ENCODE data around the gene KCNQ5.

KCNQ5 gene

GRCh38 chr6:72770959-72771358 is 149.1 kb downstream of the KCNQ5 start:
- no peak overlapping the region for H3K27ac ChIP-seq (ENCODE audit: low read depth, low read length, poor library complexity, severe bottlenecking)
- H3K9me2 ChIP-seq (ENCODE audit: low read depth, low read length), result no peaks in the 10 kb centered on the region
- no peak overlapping the region for H3K9ac ChIP-seq (ENCODE audit: low read length)
- H3K4me1 ChIP-seq (ENCODE audit: insufficient read depth, low read length, severe bottlenecking), result peaks cover 25% of the 10 kb centered on the region
- H4K20me1 ChIP-seq (ENCODE audit: insufficient read depth, low read length), result no peaks in the 10 kb centered on the region
- no peak for TF ChIP-seq CTCF (IDR thresholded peaks at IDR 0.05; ENCODE audit: low read length)
- TF ChIP-seq EZH2 (IDR thresholded peaks at IDR 0.05; ENCODE audit: borderline replicate concordance, low read length), result no peak
- H3K27me3 ChIP-seq (ENCODE audit: insufficient read depth, low read length), result no peaks in the 10 kb centered on the region
- no peak overlapping the region for H2AFZ ChIP-seq (ENCODE audit: low read length)
- no peaks in the 10 kb centered on the region for H3K9me3 ChIP-seq (ENCODE audit: low read length)
- peaks cover 7% of the 10 kb centered on the region for H3K79me2 ChIP-seq (ENCODE audit: insufficient read depth, low read length)
- H3K4me3 ChIP-seq (ENCODE audit: low read depth, low read length, poor library complexity, severe bottlenecking), result no peak overlapping the region
- H3K4me2 ChIP-seq (ENCODE audit: low read length), result no peak overlapping the region
- no peaks in the 10 kb centered on the region for H3F3A ChIP-seq (ENCODE audit: insufficient read depth, low read length)
- H3K36me3 ChIP-seq (ENCODE audit: insufficient read depth, low read length), result no peaks in the 10 kb centered on the region

GRCh38 chr6:72776456-72776855 is 154.6 kb downstream of the KCNQ5 start:
- peaks cover 2% of the 10 kb centered on the region; the same call in 1 of the 2 replicates for H3K79me2 ChIP-seq (ENCODE audit: insufficient read depth, low read length)
- no peaks in the 10 kb centered on the region for H3K36me3 ChIP-seq (ENCODE audit: insufficient read depth, low read length)
- H3K4me1 ChIP-seq (ENCODE audit: insufficient read depth, low read length, severe bottlenecking), result no peaks in the 10 kb centered on the region
- H3K4me3 ChIP-seq (ENCODE audit: low read depth, low read length, poor library complexity, severe bottlenecking), result no peak overlapping the region
- no peak overlapping the region for H3K27ac ChIP-seq (ENCODE audit: low read depth, low read length, poor library complexity, severe bottlenecking)
- no peak overlapping the region for H2AFZ ChIP-seq (ENCODE audit: low read length)
- no peak overlapping the region for H3K4me2 ChIP-seq (ENCODE audit: low read length)
- H3K27me3 ChIP-seq (ENCODE audit: insufficient read depth, low read length), result no peaks in the 10 kb centered on the region
- no peaks in the 10 kb centered on the region for H3F3A ChIP-seq (ENCODE audit: insufficient read depth, low read length)
- H3K9ac ChIP-seq (ENCODE audit: low read length), result no peak overlapping the region
- H3K9me3 ChIP-seq (ENCODE audit: low read length), result no peaks in the 10 kb centered on the region
- TF ChIP-seq EZH2 (IDR thresholded peaks at IDR 0.05; ENCODE audit: borderline replicate concordance, low read length) (no peak), CTCF (IDR thresholded peaks at IDR 0.05; ENCODE audit: low read length) (no peak)
- no peaks in the 10 kb centered on the region for H4K20me1 ChIP-seq (ENCODE audit: insufficient read depth, low read length)
- H3K9me2 ChIP-seq (ENCODE audit: low read depth, low read length), result no peaks in the 10 kb centered on the region

GRCh38 chr6:72781624-72782023 is 159.8 kb downstream of the KCNQ5 start:
- Histone ChIP-seq H3K9ac (ENCODE audit: low read length) (no peak overlapping the region), H3K4me2 (ENCODE audit: low read length) (no peak overlapping the region), H3K9me3 (ENCODE audit: low read length) (no peaks in the 10 kb centered on the region), H3K36me3 (ENCODE audit: insufficient read depth, low read length) (no peaks in the 10 kb centered on the region; the same call in 1 of the 2 replicates), H3F3A (ENCODE audit: insufficient read depth, low read length) (no peaks in the 10 kb centered on the region), H3K79me2 (ENCODE audit: insufficient read depth, low read length) (peaks cover 5% of the 10 kb centered on the region; the same call in 1 of the 2 replicates), H3K27ac (ENCODE audit: low read depth, low read length, poor library complexity, severe bottlenecking) (no peak overlapping the region), H4K20me1 (ENCODE audit: insufficient read depth, low read length) (no peaks in the 10 kb centered on the region), H3K4me3 (ENCODE audit: low read depth, low read length, poor library complexity, severe bottlenecking) (no peak overlapping the region), H3K4me1 (ENCODE audit: insufficient read depth, low read length, severe bottlenecking) (no peaks in the 10 kb centered on the region), H3K27me3 (ENCODE audit: insufficient read depth, low read length) (no peaks in the 10 kb centered on the region), H2AFZ (ENCODE audit: low read length) (no peak overlapping the region), H3K9me2 (ENCODE audit: low read depth, low read length) (no peaks in the 10 kb centered on the region)
- no peak for TF ChIP-seq EZH2 (IDR thresholded peaks at IDR 0.05; ENCODE audit: borderline replicate concordance, low read length)
- TF ChIP-seq CTCF (IDR thresholded peaks at IDR 0.05; ENCODE audit: low read length), result no peak
